GM18507 (cell line): ENCODE data around the gene THEM5.

Experiments used
- DNase-seq: peaks from one replicate; pipeline ENCODE4 v3.0.0; 2011; ENCODE audit warnings: low read depth; ENCODE audit not compliant: insufficient read length; ENCODE audit errors: extremely low spot score
- FAIRE-seq: peaks from 2 replicates; lab custom pipeline; 2011; peaks lifted over from hg19 to GRCh38; lab: Jason Lieb, UNC

THEM5 gene

DNA sequence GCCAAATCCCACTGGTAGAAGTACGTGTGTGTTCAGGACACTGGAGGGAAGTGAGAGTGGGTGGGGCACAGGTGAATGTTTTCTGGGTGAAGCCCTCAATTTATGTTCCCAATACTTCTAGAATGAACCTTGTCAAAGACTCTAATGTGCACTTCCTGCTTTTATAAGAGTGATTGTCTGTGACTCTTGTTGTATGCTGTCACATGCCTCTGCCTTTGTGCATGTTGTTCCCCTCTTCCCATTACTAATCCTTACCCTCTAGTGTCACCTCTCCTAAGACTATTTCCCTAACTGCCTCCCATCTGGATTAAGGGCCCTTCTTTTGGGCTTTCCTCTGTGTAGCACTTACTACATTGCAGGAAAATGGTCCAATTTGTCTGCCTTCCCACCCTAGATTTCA lies 45.7 kb downstream of the THEM5 start:
- no peak for DNase-seq
- no peak for FAIRE-seq

DNA sequence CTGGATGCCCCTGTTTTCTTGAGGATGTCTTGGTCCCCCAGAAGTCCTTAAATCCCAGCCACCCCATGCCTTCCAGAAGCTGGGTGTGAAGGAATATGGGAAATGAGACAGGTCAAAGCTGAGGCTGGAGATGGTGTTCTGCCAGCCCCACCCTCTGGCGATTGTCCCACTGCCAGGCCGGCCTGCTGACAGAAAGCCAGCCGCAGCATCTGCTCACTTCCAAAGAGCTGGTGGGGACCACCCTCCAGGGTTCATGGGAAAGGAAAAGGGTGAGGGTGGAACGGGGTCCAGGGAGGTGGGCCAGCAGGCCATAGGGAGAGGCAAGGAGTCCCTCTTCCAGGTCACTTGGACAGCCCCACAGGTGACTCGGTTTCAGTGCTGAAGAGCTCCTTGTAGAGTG lies 46.4 kb downstream of the THEM5 start:
- DNase-seq: no peak
- FAIRE-seq: no peak

DNA sequence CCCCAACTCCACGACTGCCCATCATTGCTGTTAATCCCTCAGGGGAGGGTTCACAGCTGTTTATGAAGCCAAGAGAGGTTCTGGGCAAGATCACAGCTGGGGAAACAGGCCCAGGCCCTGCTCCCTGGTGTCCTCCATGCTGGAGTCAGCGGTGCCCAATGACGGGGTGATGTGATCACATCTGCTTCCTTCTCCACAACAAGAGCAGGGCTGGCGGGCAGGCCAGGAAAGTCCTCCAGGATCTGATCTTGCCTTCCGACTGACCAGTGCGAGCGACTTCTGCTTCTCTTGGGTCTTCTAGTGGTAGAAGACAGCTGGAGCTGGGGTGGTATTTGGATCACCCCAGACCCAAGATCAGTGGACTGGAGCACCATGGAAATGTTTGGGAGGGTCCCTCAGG lies 47.3 kb downstream of the THEM5 start:
- DNase-seq: no peak
- no peak for FAIRE-seq

DNA sequence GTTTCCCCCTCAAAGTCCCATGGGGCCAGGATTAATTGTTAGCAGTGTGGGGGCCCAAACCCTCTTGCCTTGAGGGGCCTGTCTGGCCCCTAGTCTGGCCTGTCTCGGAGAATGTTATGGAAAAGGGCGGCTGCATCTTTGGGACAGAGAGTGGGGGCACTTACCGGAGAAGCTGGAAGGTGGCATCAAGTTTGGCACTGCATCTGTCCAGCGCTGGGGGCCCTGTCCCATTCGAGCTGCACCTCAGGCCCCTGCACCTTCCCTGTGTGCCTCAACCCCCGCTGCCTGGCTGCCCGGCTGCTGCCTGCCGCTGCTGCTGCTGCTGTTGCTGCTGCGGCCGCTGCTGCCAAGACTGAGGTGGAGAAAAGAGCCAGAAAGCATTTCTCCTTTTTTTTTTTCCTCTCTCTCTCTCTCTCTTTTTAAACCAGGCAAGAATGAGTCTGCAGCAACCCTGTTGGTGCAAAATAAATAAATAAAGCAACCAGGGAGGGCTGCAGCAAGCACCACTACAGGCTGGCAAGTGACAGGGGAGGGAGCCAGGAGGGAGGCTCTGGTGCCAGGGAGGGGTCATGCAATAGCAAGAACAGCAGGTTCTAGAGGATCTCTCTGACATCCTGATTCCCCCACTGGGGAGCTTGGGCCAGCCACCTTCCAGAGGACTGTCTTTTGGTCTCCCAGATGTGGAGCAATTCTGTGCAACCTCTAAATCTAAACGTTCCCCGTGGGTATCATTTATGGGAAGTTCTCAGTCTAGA lies 48.3 kb downstream of the THEM5 start, which contains the start of gene LINGO4:
LINGO4 (minus strand) TSS at position 354 of the 755 bp plus-strand sequence. CDS start 2,715 bp downstream, outside the sequence.
- DNase-seq: no peak
- no peak for FAIRE-seq

DNA sequence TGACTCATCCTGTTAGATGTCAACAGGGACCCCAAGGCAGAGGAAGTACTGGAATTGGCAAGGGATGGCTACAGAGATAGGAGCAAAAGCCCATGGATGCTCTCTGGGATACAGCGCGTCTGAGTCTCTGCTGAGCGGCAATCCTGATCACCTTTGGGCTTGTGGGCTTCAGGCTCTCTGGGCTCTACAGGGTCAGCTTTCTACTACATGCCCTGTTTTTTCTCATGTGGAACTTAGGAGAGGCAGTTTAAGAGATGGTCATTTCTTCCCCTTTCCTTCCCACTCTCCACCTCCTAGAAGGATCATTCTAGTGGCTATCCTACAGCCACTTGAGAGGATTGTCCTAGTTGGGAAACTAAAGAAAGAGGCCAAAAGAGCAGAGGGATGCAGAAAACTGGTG lies 49.6 kb downstream of the THEM5 start:
- no peak for FAIRE-seq

DNA sequence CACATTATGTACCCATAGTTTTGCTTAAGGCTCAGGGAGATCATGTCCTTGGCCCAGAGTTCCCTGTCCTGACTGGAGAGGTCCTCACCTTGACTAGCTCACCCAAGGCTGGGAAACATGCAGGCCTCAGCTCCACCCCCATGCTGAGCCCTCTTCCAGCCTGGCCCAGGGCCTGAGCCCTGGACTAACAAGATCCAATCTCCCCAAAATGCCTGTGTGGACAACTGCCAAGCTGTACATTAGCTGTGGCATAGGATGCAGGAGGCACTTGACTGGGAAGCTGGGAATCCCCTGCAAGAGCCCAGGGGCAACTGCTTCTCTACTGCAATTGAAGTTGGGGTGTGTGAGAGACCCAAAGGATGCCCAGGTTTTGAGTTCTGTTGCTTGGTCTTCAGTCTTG lies 50.3 kb downstream of the THEM5 start:
- no peak for FAIRE-seq
- DNase-seq: no peak

More for the DNA sequence above, 49.6 kb downstream of the THEM5 start:
- DNase-seq: no peak

DNA sequence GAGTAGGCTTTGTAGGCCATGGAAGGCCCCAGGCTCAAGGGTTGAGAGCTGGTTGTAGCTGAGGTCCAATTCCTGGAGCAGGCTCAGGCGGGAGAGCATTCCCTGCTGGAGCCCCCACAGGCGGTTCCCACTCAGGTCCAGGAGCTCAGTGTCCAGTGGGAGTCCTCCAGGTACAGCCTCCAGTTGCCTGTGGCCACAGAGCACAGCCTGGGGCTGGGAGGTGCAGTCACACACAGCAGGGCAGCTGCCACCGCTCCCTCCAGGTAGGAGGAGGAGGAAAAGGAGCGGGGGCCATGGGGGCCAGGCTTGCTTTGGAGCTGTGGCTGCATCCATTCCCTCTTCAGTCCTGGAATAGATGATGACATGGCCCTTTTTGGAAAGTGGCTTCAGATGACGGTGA lies 51.1 kb downstream of the THEM5 start:
- DNase-seq (no peak), FAIRE-seq (no peak)

DNA sequence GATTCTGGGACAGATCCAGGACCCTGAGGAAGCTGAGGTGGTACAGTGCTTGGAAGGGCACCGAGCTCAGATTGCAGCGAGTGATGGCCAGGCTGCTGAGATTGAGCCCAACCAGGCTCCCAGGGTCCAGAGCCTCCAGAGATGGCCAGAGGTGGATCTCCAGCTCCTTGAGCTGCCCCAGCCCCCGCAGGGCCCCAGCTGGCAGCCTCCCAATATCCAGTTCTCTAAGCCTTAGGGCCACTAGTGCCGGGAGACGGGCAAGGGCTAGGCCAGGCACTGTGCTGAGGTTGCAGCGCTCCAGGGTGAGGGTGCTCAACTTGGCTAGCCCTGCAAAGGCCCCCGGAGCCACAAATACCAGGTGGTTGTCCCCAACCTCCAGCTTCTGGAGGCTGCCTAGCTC lies 51.7 kb downstream of the THEM5 start:
- DNase-seq (no peak), FAIRE-seq (no peak)

DNA sequence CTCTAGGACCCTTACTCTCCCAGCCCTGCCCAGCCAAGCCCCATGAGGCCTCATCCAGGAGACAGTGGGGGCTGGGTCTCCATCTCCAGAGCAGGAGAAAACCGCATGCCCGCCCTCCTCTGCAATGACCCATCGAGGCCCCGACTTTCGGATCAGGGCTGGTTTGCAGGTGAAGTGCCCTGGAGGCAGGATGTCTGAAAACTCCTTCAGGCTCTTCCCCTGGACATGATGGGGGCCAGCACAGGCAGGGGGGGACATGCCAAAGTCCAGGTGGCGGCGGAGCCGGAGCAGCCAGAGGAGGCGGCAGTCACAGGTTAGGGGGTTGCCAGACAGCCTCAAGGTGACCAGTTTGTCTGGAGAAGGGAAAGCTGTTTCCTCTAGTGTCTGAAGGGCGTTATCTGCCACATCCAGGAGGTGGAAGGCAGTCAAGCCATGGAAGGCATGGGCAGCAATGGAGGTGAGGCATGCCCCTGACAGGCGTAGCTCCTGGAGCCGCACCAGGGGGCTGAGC lies 52.1 kb downstream of the THEM5 start:
- FAIRE-seq (no peak), DNase-seq (no peak)

DNA sequence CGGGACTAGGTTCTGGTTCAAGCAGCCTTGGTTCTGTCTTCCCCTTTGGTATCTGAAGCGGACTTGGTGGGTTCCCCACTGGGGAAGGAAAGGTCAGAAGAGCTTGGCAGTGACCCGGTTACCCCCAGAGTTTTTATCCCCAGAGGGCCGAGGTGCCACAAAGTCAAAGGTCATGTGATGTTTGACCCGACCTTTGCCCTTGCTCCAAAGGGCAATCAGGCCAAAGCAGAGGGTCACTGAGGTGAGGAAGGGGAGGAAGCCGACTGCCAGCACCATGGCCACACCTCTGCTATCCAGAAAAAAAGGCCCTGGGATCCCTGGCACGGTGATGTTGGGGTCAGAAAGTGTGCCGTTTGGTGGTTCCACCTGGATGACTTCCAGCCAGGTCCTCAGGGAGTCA lies 52.7 kb downstream of the THEM5 start:
- no peak for DNase-seq
- FAIRE-seq: no peak

DNA sequence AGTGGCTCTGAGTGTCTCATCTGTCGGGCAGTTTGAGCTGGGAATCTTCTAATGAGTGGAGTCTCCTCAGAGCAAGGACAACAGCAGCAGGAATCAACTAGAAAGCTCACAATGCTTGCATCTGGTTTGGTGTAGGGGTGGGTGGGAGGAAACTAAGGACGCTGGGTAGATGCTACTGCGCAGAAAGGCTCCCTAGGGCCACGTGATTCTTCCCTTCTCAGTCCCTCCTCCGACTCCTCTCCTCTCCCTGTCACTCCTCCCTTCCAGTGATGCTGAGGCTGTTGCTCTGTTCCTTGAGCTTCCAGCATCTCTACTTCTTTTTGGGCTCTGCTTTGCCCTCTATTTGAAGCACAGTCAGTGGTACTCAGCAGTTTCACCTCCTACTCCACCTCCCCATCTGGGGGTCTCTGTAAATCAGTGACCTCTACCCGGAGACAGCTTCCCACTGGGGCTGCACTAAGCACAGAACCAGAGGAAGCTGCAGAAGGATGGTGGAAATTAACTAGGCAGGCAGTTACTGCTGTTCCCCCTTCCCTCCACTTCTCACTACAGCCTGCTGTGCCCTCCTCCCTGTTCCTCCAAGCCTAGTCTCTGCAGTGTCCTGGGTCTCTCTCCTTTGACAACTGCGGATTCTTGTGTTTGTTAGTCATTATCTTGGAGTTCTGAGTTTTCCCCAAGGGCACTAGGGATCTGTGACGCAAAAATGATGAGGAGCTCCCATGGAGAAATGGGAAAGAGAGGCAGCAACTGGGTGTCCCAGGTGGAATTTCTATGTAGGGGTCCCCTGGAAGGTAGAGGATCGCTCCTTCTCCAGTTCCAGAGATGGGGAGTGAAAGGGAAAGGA lies 54.1 kb downstream of the THEM5 start:
- DNase-seq (no peak), FAIRE-seq (no peak)

DNA sequence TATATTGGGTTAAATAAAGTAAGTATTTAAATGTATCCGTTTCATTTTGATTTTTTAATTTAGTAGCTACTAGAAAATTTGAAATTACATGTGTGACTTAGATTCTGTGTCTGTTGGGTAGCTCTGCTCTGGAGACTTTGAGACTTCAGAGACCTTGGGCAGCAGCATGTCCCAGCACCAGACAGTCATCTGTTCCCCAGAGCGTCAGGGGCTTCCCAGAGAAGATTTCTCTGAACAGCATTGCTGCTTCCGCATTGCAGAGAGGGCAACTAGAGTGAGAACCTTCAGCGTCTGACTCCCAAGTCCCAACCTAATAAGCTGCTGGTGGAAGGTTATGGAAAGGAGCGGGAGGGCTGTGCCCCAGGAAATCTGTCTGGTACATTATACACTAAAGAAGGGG lies 54.9 kb downstream of the THEM5 start:
- FAIRE-seq: no peak
- no peak for DNase-seq
